ENCODE data around the gene TSPAN18.

DNA sequence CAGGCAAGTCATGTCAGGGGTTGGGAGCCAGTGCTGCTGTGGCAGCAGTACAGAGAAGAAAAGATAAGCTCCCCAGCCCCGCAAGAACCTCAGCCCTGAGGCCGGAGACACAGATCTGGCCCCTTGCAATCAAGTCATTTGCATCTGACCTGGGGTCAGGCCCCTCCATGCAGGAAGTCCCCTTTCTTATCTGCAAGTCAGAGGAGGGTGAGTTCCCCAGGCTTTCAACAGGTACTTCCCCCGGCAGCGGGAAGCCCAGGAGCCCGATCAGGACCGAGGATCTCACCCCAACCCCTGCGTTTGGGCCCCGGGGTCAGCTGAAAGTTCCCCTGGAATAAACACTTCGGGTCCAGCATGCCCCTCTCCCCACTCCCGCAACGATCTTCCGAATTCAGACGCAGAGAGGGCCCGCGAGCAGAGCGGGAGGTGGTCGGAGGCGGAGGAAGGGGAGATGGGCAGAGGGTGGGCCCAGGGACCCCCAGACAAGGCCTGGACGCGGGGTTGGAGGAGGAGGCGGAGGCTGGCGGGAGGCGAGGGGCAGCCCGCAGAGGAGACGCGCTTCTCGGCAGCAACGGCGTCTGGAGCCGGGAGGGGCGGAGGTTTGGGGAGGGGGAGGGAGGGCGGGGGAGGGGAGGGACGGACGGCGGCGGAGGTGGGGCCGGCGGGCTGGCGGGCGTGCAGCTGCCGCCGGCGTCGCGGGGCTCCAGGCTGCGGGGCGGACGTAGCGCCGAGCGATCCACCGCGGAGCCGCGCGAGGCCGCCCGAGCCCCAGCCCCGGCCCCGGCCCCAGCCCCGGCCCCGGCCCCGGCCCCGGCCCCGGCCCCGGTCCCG, at the start of gene TSPAN18:
- TF ChIP-seq, protein P1, sequence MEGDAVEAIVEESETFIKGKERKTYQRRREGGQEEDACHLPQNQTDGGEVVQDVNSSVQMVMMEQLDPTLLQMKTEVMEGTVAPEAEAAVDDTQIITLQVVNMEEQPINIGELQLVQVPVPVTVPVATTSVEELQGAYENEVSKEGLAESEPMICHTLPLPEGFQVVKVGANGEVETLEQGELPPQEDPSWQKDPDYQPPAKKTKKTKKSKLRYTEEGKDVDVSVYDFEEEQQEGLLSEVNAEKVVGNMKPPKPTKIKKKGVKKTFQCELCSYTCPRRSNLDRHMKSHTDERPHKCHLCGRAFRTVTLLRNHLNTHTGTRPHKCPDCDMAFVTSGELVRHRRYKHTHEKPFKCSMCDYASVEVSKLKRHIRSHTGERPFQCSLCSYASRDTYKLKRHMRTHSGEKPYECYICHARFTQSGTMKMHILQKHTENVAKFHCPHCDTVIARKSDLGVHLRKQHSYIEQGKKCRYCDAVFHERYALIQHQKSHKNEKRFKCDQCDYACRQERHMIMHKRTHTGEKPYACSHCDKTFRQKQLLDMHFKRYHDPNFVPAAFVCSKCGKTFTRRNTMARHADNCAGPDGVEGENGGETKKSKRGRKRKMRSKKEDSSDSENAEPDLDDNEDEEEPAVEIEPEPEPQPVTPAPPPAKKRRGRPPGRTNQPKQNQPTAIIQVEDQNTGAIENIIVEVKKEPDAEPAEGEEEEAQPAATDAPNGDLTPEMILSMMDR (conservative IDR thresholded peaks at IDR 0.05; ENCODE audit: low read length) = no peak
- no peak for TF ChIP-seq EZH2phosphoT487 (IDR thresholded peaks at IDR 0.05; ENCODE audit: borderline replicate concordance, low read depth, low read length)
